Measurements from ENCODE around the gene TRPM2. TPM values are rescaled to one million over a fixed set of nuclear protein-coding genes. Genes with fewer than 3 reads are reported as not detected.
"Not testable (repeated sequence)": the region's sequence is repeated elsewhere in the genome, so short reads cannot be mapped to it uniquely, and the experiment has no call there.

TRPM2 gene
- total and polyA plus RNA-seq, 2 of the 8 experiments (the other 6 are each of a cell fraction or from before 2014, with no cell fraction given): 0.27 to 0.28 TPM

GRCh38 chr21:44341726-44342458 lies 11.5 kb upstream of the TRPM2 start:
- not testable (repeated sequence) for H3K9ac ChIP-seq (replicated peaks in 1 of 4; ENCODE audit: extremely low read depth in 1 of 4, low read depth in 3 of 4, low read length in 3 of 4); H3K56ac ChIP-seq (replicated peaks; ENCODE audit: insufficient read length, low read depth, low read length); H2BK20ac ChIP-seq (ENCODE audit: low read length); H3K27me3 ChIP-seq (replicated peaks in 1 of 4; ENCODE audit: control insufficient read depth in 3 of 4, extremely low read depth in 1 of 4, insufficient read depth in 3 of 4, low read length in 3 of 4); H4K91ac ChIP-seq (replicated peaks; ENCODE audit: insufficient read length, low read length); H3K4me3 ChIP-seq (ENCODE audit: extremely low read depth in 1 of 4, insufficient read depth in 2 of 4, low read depth in 3 of 4, low read length in 4 of 4); FAIRE-seq; H2BK12ac ChIP-seq (ENCODE audit: low read depth, low read length); H3K23me2 ChIP-seq (ENCODE audit: low read depth, low read length); H2BK15ac ChIP-seq (ENCODE audit: low read length); H3K4ac ChIP-seq (replicated peaks; ENCODE audit: insufficient read length, low read depth, low read length); H2BK5ac ChIP-seq (ENCODE audit: low read depth, low read length); H3K9me3 ChIP-seq (ENCODE audit: insufficient read depth in 2 of 2, low read depth in 1 of 2, low read length in 1 of 2); H3K79me2 ChIP-seq (ENCODE audit: control insufficient read depth in 1 of 2, insufficient read depth in 2 of 2, low read length in 2 of 2); H4K5ac ChIP-seq (ENCODE audit: insufficient read length, low read depth, low read length); H2BK120ac ChIP-seq (replicated peaks; ENCODE audit: low read depth, low read length); H4K8ac ChIP-seq (ENCODE audit: extremely low read depth, insufficient read depth, low read length); H3K23ac ChIP-seq (ENCODE audit: insufficient read length); H3K18ac ChIP-seq (ENCODE audit: extremely low read depth, low read length); H3K36me3 ChIP-seq (ENCODE audit: control insufficient read depth in 2 of 4, insufficient read depth in 4 of 4, low read length in 3 of 4); DNase-seq (ENCODE audit: low read depth in 1 of 2, low spot score in 2 of 2); H2AK5ac ChIP-seq (ENCODE audit: low read depth, low read length); H3K4me2 ChIP-seq (ENCODE audit: insufficient read depth in 1 of 2, low read depth in 2 of 2, low read length in 2 of 2); H2AFZ ChIP-seq (ENCODE audit: low read length); H3K79me1 ChIP-seq (ENCODE audit: low read depth, low read length); H4K20me1 ChIP-seq (replicated peaks in 1 of 2; ENCODE audit: control insufficient read depth in 1 of 2, insufficient read depth in 2 of 2, low read length in 2 of 2); H3K27ac ChIP-seq (ENCODE audit: low read depth, low read length); H3K4me1 ChIP-seq (replicated peaks in 1 of 4; ENCODE audit: control insufficient read depth in 3 of 4, insufficient read depth in 4 of 4, low read length in 3 of 4); H3K14ac ChIP-seq (ENCODE audit: insufficient read length)
- ChIA-PET CTCF (ENCODE audit: partially characterized antibody) (interaction anchor here (1.3 to 1.7 kb wide), 3 partner anchors 10 to 136 kb away, joined by 3 to 7 read pairs (median 4); no protein-coding TSS in a partner anchor), POLR2A (ENCODE audit: partially characterized antibody) (interaction anchor here (1.1 to 1.3 kb wide), 3 partner anchors 8 to 100 kb away, joined by 3 to 6 read pairs (median 3); no protein-coding TSS in a partner anchor)
- 89% methylated on average over 11 of the region's 12 CpGs; no CpG with 5 or more reads in 1 of the 2 experiments for WGBS, 2 experiments (ENCODE audit: extremely low coverage in 1 of 2, insufficient coverage in 1 of 2, insufficient read length in 1 of 2, insufficient replicate concordance in 2 of 2, low coverage in 1 of 2, low lambda C conversion rate in 2 of 2, missing lambda C conversion rate in 1 of 2)

All from H1 (cell line).